T-helper 22 cell (primary cell): ENCODE results near the gene UNC13D.

Experiments used
- DNase-seq: peaks from one replicate; pipeline ENCODE4 v3.0.0-alpha.2; 2020; ENCODE audit warnings: low read depth

Gene UNC13D

GRCh38 chr17:75850928-75851692 is 6.9 kb upstream of the UNC13D start:
- DNase-seq = no peak

DNA sequence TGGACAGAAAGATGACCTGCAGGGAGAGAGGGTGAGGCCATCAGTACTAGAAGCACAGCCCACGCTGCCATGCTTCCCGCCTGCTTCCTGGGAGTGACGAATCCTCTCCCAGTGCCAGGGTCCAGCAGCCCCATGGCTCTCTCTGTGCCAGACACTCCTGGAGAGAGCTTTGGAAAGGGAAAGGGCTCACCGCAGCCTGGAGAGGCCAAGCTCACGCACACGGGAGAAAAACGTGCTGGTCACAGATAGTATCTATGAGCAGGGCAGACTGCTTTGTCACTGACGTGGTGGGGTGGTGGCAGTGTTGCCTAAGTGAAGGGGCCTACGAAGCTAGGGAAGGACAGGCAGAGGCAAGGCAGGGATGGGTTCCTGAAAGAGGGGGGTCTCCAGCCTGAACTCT is 5.5 kb upstream of the UNC13D start:
- no peak for DNase-seq

DNA sequence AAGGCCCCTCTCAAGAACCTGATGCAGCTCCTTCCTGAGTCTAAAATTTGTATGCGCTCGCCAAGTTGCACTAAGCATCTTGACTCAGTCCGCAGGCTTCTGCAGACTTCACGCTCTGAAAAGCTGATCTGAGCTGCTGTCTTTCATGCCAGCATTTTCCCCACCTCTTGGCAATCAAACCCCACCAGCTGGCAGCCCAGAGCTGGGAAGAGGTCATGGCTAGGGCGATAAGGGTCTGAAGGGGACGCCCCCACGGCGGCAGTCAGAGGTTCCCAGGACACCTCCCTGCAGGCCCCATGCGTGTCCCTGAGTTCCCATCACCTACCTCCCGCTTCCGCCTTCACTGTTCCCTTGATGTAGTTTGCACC is 5.1 kb upstream of the UNC13D start:
- no peak for DNase-seq

DNA sequence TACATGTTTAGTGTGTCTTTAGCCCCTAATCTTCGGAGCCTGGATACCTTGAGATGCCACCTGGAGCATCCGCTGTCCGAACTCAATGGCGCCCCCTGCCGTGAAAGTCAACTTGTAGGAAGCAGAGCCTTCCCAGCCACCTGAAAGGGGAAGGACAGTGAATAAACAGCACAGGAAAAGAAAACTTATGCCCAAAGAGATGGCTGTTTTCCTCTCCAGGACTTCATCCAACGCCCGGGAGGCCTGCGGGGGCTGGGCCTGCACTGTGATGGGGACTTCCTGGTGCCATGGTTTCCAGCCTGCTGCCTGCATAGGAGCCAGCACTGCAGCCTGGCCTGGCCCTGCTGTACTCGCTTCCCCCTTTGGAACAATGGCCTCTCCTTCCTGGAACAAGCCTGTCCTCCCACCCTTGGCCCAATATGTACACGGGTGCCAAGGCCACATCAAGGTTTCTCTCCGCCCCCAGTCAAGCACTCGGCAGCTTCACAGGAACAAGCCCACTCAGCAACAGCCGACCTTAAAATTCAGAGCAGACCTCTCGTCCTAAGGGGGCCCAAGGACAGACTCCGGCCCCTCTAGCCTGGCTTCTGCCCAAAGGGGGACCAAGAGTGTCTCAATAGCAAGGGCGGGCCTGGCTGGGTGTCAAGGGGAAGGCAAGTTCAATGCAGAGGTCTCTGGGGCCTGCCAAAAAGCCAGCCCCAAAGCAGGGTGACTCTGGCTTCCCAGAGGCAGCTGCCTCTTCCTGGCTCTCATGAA is 4.5 kb upstream of the UNC13D start:
- peak; percentile 50 for DNase-seq

- no peak for DNase-seq
Observed at GRCh38 chr17:75847614-75848522, 3.7 kb upstream of the UNC13D start.

DNA sequence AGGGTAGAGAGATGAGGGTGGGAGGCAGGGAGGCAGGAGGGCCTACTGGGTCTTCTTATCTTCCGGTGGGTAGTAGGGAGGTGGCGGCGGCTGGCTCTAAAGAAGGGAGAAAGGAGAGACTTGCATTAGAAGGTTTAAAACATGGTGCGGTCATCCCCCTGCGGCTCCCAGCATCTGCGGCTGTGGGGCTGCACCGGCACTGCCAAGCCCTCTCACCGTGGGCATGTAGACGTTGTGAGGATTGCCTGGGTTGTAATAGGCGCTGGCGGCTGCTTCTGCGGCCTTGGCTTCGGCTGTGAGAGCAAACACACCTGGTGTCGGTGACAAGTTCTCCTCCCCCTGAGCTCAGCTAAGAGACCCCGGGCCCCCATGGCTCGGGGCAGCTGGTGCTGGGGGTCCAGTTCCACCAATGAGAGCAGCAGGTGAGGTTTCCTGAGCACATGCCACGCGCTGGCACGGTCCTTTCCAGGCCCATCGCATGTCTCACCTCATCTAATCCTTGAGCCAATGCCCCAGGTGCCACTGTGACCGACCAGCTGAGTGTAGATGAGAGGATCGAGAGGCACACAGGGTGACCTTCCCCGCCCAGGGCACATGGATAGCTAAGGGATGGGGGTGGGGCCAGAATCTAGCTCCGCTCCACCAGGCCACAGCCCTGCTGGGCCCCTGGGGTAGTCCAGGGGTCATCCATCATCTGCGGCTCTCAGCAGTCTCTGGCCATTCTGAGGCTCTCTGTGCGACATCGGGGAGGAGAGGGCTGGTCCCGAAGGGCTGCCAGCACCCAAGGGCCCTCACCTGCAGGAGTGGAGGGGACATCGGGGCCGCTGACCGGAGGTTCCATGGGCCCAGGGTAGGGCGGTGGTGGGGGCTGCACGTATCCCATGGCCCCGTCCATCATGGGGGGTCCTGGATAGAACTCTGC is 2.7 kb upstream of the UNC13D start:
- DNase-seq = no peak

- DNase-seq = no peak
Observed at GRCh38 chr17:75845933-75846691, 1.9 kb upstream of the UNC13D start.

DNA sequence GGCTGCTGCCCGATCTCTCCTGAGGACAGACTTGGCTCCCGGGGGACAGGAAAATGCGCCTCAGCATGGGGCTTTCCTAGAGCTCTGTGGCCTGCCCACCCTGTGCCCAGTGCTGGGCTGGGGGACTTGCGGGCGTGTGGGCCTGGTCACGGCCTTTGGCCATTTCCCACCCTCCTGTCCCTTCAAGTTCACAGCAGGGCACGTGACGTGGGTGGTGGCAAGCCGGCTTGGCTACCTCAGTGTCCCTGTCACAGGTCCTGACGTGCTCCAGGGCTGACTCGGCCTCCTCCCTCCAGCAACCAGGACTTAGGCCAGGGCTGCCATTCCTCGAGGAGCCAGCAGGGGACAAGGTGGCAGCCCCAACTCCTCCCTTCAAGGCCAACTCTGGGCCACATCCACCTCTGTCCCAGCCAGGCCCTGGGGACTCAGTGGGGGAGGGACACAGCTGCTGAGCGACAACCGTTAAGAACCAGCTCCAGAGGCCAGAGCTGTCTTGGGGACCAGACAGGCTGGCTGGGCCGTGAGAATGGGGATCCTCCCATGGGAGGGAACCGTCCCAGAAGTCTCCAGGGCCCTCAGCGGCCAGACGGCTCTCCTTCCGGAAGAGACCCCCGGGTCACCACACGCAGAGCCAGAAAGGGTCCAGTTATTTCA is 981 bp upstream of the UNC13D start:
- no peak for DNase-seq

DNA sequence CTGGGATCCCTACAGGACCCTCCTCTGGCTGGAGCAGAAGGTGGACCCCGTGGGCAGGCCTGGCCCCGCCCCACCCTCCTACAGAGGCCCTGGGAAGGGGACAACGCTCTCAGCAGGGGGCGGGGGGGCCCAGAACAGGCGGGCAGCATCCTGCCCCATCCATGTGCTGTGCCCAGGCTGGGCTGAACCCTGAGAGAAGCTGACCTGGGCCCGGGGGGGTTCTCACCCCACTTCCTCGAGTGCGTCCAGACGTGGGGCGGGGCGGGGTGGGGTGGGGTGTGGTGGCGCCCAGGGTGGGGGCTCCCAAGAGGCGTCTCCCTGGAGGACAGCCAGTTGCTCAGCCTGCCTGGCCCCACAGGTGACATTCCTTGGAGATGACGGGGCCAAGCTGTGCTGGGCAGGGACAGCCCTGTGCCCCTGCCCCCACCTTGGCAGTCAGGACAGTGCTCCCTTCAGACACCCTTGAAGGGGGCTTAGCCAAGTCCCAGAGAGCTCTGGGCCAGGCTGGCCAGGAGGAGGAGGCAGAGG is 390 bp upstream of the UNC13D start:
- DNase-seq = no peak

GRCh38 chr17:75842963-75843576 is 1.1 kb downstream of the UNC13D start:
- no peak for DNase-seq

DNA sequence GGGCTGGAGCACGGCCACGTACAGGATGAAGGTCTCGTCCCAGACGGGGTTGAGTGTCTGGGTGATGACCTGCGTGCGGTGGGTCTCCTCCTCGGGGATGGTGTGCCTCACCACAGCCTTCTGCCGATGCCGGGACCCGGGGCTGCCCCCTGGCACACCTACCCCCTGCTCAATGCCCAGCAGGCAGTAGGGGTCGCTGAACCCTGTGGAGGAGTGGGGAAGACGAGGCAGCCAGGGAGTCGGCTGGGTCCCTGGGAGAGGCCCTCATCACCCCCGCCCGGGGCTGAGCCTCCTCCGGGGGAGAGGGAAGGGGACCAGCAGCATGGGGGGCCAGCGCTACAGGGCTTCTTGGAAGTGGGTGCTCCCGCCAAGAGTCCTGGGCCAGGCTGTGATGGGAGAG is 1.8 kb downstream of the UNC13D start:
- no peak for DNase-seq

- no peak for DNase-seq
Observed at GRCh38 chr17:75840799-75841164, 3.4 kb downstream of the UNC13D start.

DNA sequence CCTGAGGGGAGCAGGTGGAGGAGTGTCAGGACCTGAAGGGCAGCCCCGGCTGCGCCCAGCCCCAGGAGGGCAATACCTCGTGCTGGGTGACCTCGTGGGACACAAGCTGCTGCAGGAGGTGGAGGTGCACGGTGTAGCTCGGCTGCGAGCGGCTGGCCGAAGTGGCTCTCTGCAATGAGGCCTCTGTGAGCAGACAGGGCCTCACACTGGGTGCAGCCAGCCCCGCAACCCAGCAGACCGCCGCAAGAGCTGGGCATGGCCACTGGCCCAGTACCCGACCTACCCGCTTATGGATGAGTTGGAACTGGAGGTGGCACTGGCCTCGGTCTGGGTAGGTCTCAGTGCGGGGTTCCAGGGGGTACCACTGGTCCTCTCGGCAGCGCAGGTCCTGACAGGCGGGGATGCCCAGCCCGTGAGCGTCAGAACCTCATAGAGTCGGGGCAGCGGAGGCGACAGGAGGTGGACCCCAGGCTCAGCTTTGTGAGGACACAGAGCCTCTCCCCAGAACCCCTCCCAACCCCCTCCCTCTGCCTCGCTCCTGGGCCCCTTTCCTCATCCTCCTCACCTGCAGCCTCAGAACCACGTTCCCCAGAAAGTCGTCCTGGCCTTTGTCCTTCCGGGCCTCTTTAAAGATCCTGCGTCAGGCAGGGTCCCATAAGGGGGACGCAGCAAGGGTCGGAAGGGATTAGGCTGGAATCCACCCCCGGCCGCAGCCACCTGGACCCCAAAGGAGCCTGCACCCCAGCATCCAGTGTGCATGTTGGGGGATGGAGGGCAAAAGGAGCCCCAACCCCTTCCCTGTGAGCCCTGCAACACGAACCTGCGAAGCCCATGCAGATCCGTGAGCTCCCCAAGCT is 4.0 kb downstream of the UNC13D start:
- no peak for DNase-seq

GRCh38 chr17:75838410-75838809 is 5.8 kb downstream of the UNC13D start:
- DNase-seq = no peak

GRCh38 chr17:75837899-75838298 is 6.3 kb downstream of the UNC13D start:
- DNase-seq = no peak

GRCh38 chr17:75836605-75837004 is 7.6 kb downstream of the UNC13D start:
- DNase-seq = no peak

GRCh38 chr17:75835654-75835987 is 8.6 kb downstream of the UNC13D start:
- DNase-seq = no peak

DNA sequence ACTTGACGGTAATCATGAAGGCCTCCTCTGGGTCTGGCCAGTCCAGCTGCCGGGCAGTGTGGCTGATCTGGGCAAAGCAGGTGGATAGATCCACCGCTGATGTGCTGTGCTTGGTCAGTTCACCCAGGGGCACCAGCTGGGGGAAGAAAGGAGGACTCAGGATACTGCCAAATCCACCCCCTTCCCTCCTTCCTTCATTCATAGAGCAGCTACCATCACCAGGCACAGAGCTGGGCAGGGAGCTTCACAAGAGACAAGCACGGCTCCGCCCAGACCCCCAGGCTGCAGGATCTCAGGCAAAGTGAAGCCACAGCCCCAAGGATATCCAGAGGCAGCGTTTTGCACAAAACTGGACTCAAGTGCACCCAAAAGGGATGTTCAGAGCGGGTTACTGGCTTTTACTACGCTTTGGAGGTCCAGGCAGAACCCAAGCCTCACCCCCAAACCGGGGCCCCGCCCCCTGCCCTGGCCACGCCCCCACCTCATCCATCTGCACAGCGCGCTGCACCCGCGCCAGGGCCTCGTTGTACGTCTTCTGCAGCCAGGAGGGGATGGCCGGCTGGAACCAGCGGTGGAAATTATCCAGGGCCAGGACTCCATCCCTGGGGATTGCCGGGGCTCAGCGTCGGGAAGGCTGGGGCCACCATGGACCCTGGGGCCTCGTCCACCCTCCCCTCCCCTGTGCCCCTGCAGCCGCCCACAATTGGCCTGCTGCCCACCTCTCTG is 9.1 kb downstream of the UNC13D start:
- no peak for DNase-seq
